SK-N-SH (cell line): ENCODE measurements around the gene CALN1. TPM values are rescaled to one million over a fixed set of nuclear protein-coding genes. Genes with fewer than 3 reads are reported as not detected.

Source experiments
- CTCF ChIA-PET: fragments of 300-600, 350-600 bp; formaldehyde crosslinking; extraction: SDS; loops from one replicate; lab custom pipeline; 2021; lab: Yijun Ruan, JAX
- POLR2A ChIA-PET: fragments of 350-600 bp; sonication (Branson Sonifier 250); formaldehyde crosslinking; extraction: SDS; loops from one replicate; lab custom pipeline; 2020; ENCODE audit warnings: antibody characterized with exemption, inconsistent platforms; lab: Yijun Ruan, JAX
- DNase-seq: peaks from one replicate; pipeline ENCODE4 v3.0.0; 2012
- H2AFZ ChIP-seq: fragments of 200-600 bp; sonication (generic); 2 replicates; pipeline ENCODE4 v1.8.1; 2016; ENCODE audit warnings: antibody characterized with exemption, mild to moderate bottlenecking, low read depth
- H3F3A ChIP-seq: fragments of 200-600 bp; sonication (generic); replicated peaks from 2 replicates; pipeline ENCODE3; 2016; ENCODE audit warnings: antibody characterized with exemption, mild to moderate bottlenecking; ENCODE audit not compliant: insufficient read depth
- H3K27ac ChIP-seq, 2 experiments: fragments of 200-500 bp in 1 of 2; fragments of 200-600 bp in 1 of 2; sonication (Bioruptor generic) in 1 of 2; sonication (generic), shearing (Covaris generic) in 1 of 2; 2 replicates each; pipeline versions ENCODE4 v1.5.1 to v1.6.1; 2014 to 2016; ENCODE audit warnings: low read depth in 2 of 2, inconsistent platforms in 1 of 2, low read length in 1 of 2, mild to moderate bottlenecking in 1 of 2, mixed read lengths in 1 of 2
- H3K27me3 ChIP-seq: fragments of 200-600 bp; sonication (generic), shearing (Covaris generic); 2 replicates; pipeline ENCODE4 v1.6.1; 2016; ENCODE audit warnings: mixed run types; ENCODE audit not compliant: insufficient read depth
- H3K36me3 ChIP-seq, 2 experiments: fragments of 200-500 bp in 1 of 2; fragments of 200-600 bp in 1 of 2; sonication (Bioruptor generic) in 1 of 2; sonication (generic) in 1 of 2; replicated peaks in 1 of 2; 2 replicates each; pipeline versions ENCODE3 to v1.5.1; 2014 to 2016; ENCODE audit warnings: low read length in 1 of 2, mild to moderate bottlenecking in 1 of 2; ENCODE audit not compliant: insufficient read depth in 2 of 2, control insufficient read depth in 1 of 2
- H3K4me1 ChIP-seq, 2 experiments: fragments of 200-500 bp in 1 of 2; fragments of 200-600 bp in 1 of 2; sonication (Bioruptor generic) in 1 of 2; sonication (generic), shearing (Covaris generic) in 1 of 2; 2 replicates each; pipeline versions ENCODE4 v1.5.1 to v1.6.1; 2014 to 2016; ENCODE audit warnings: low read depth in 1 of 2, low read length in 1 of 2, mixed run types in 1 of 2; ENCODE audit not compliant: insufficient read depth in 2 of 2, control insufficient read depth in 1 of 2
- H3K4me2 ChIP-seq: fragments of 200-600 bp; sonication (generic), shearing (Covaris generic); 2 replicates; pipeline ENCODE4 v1.6.1; 2017; ENCODE audit warnings: mixed run types
- H3K4me3 ChIP-seq, 2 experiments: fragments of 200-500 bp in 1 of 2; fragments of 200-600 bp in 1 of 2; sonication (Bioruptor generic) in 1 of 2; sonication (generic), shearing (Covaris generic) in 1 of 2; 2 replicates each; pipeline versions ENCODE4 v1.5.1 to v1.8.1; 2014 to 2016; ENCODE audit warnings: low read depth in 2 of 2, inconsistent platforms in 1 of 2, low read length in 1 of 2, mild to moderate bottlenecking in 1 of 2, mixed read lengths in 1 of 2, moderate library complexity in 1 of 2
- H3K79me2 ChIP-seq: fragments of 200-600 bp; sonication (generic); 2 replicates; pipeline ENCODE4 v1.8.1; 2017; ENCODE audit warnings: mild to moderate bottlenecking; ENCODE audit not compliant: insufficient read depth
- H3K9ac ChIP-seq: fragments of 200-600 bp; sonication (generic); 2 replicates; pipeline ENCODE4 v1.6.1; 2017; ENCODE audit warnings: mixed run types
- H3K9me2 ChIP-seq: fragments of 200-600 bp; sonication (generic); 2 replicates; pipeline ENCODE4 v1.6.1; 2017; ENCODE audit warnings: mixed run types
- H3K9me3 ChIP-seq: fragments of 200-600 bp; sonication (generic); 2 replicates; pipeline ENCODE4 v1.6.1; 2017; ENCODE audit warnings: mixed run types, mild to moderate bottlenecking, moderate library complexity
- H4K20me1 ChIP-seq: fragments of 200-600 bp; sonication (generic); 2 replicates; pipeline ENCODE4 v1.6.1; 2017; ENCODE audit warnings: mild to moderate bottlenecking, mixed run types; ENCODE audit not compliant: insufficient read depth
- CHD2 ChIP-seq: fragments of 150-350 bp; IDR thresholded peaks from 2 replicates; pipeline ENCODE4 v1.6.1; 2018; ENCODE audit warnings: low read length; ENCODE audit not compliant: partially characterized antibody
- CTCF ChIP-seq: fragments of 200-600 bp; sonication (generic); IDR thresholded peaks from 2 replicates; pipeline ENCODE4 v1.6.1; 2017; ENCODE audit warnings: antibody characterized with exemption, mild to moderate bottlenecking, moderate library complexity
- ELF1 ChIP-seq: IDR thresholded peaks from 2 replicates; pipeline ENCODE4 v1.4.0; 2012
- EP300 ChIP-seq, 2 experiments: IDR thresholded peaks; 2 replicates each; pipeline versions ENCODE4 v1.4.0 to v1.6.1; 2012; ENCODE audit warnings: borderline replicate concordance in 1 of 2, low read depth in 1 of 2, low read length in 1 of 2
- EZH2phosphoT487 ChIP-seq: fragments of 200-600 bp; sonication (generic); IDR thresholded peaks from 2 replicates; pipeline ENCODE4 v1.6.1; 2017; ENCODE audit warnings: low read depth, mixed run types, mild to moderate bottlenecking, antibody characterized with exemption, moderate library complexity, borderline replicate concordance
- FOSL2 ChIP-seq: IDR thresholded peaks from 2 replicates; pipeline ENCODE4 v1.4.0; 2012; ENCODE audit warnings: low read depth, mild to moderate bottlenecking, moderate library complexity, borderline replicate concordance
- FOXJ3 ChIP-seq: sonication (generic); formaldehyde crosslinking; IDR thresholded peaks from 2 replicates; pipeline ENCODE4 v1.5.1; 2020; ENCODE audit warnings: mild to moderate bottlenecking, missing genetic modification reagents
- FOXM1 ChIP-seq: IDR thresholded peaks from 2 replicates; pipeline ENCODE4 v1.4.0; 2012; ENCODE audit warnings: low read depth, mild to moderate bottlenecking
- GABPA ChIP-seq: IDR thresholded peaks from 2 replicates; pipeline ENCODE4 v1.4.0; 2012; ENCODE audit warnings: low read depth, mild to moderate bottlenecking
- GATA2 ChIP-seq: sonication (generic); formaldehyde crosslinking; IDR thresholded peaks from 2 replicates; pipeline ENCODE4 v1.5.0; 2020; ENCODE audit warnings: mild to moderate bottlenecking, missing genetic modification reagents
- IRF3 ChIP-seq: fragments of 150-350 bp; IDR thresholded peaks from 2 replicates; pipeline ENCODE4 v1.6.1; 2016; ENCODE audit warnings: mild to moderate bottlenecking, low read depth, low read length
- MEF2A ChIP-seq: IDR thresholded peaks from 2 replicates; pipeline ENCODE4 v1.4.0; 2012; ENCODE audit warnings: low read depth, borderline replicate concordance
- PBX3 ChIP-seq: IDR thresholded peaks from 2 replicates; pipeline ENCODE4; 2012
- POLR2AphosphoS5 ChIP-seq: IDR thresholded peaks from 2 replicates; pipeline ENCODE4 v1.6.1; 2012; ENCODE audit warnings: low read depth, low read length
- RAD21 ChIP-seq: IDR thresholded peaks from 2 replicates; pipeline ENCODE4 v1.6.1; 2012; ENCODE audit warnings: mild to moderate bottlenecking, low read length
- REST ChIP-seq: IDR thresholded peaks from 2 replicates; pipeline ENCODE4 v1.6.1; 2012; ENCODE audit warnings: mild to moderate bottlenecking, low read depth, low read length, moderate library complexity
- SIN3A ChIP-seq: IDR thresholded peaks from 2 replicates; pipeline ENCODE4 v1.6.1; 2012; ENCODE audit warnings: low read depth, mild to moderate bottlenecking, low read length, moderate library complexity, borderline replicate concordance
- SMC3 ChIP-seq: IDR thresholded peaks from 2 replicates; pipeline ENCODE4 v1.6.1; 2012; ENCODE audit warnings: low read depth, low read length, improper control_type of control experiment
- TCF12 ChIP-seq: IDR thresholded peaks from 2 replicates; pipeline ENCODE4 v1.4.0; 2012
- TEAD4 ChIP-seq: IDR thresholded peaks from 2 replicates; pipeline ENCODE4 v1.4.0; 2012; ENCODE audit warnings: mild to moderate bottlenecking, borderline replicate concordance; ENCODE audit not compliant: insufficient read depth
- USF1 ChIP-seq: IDR thresholded peaks from 2 replicates; pipeline ENCODE4 v1.4.0; 2012; ENCODE audit warnings: low read depth, borderline replicate concordance
- WGBS: methylation state at CpG from one replicate; pipeline ENCODE4 v1.1.6; 2017; ENCODE audit warnings: low lambda C conversion rate; 5-methylcytosine and 5-hydroxymethylcytosine counted together
- polyA plus RNA-seq, 3 experiments: library from polyadenylated mRNA; depleted of rRNA; stranded (reverse); fragments of >200 nt; gene quantifications; 2 replicates each; pipeline ENCODE4 v1.2.3, GENCODE V29; 2012

The CALN1 gene
- polyA plus RNA-seq, 1 of the 3 experiments (the other 2 are of a cell fraction), result not detected

GRCh38 chr7:71935674-71936073, 476.5 kb downstream of the CALN1 start:
- WGBS, result 33% methylated on average over 5 of the region's 5 CpGs
- H3K4me2 ChIP-seq, result no peak overlapping the region
- no peaks in the 10 kb centered on the region for H3K79me2 ChIP-seq
- CTCF ChIA-PET, result interaction anchor here (1.1 to 1.2 kb wide), 2 partner anchors 17 to 559 kb away, joined by 3 to 4 read pairs; no protein-coding TSS in a partner anchor
- no peaks in the 10 kb centered on the region for H3F3A ChIP-seq
- no peak overlapping the region for H3K9ac ChIP-seq
- no peaks in the 10 kb centered on the region for H4K20me1 ChIP-seq
- POLR2A ChIA-PET, result no interaction called here
- DNase-seq, result no peak
- H2AFZ ChIP-seq, result no peak overlapping the region
- H3K9me2 ChIP-seq, result no peaks in the 10 kb centered on the region
- no peaks in the 10 kb centered on the region for H3K27me3 ChIP-seq
- no peak overlapping the region for H3K27ac ChIP-seq
- no peaks in the 10 kb centered on the region for H3K4me1 ChIP-seq
- no peak for TF ChIP-seq CHD2
- no peak for TF ChIP-seq FOXJ3 (CRISPR knock-in tag)
- no peak for TF ChIP-seq TCF12
- no peak for TF ChIP-seq EP300 (IDR thresholded peaks at IDR 0.05; ENCODE audit: borderline replicate concordance in 1 of 2, low read depth in 1 of 2, low read length in 1 of 2)
- TF ChIP-seq USF1, result no peak
- no peak for TF ChIP-seq SMC3
- TF ChIP-seq ELF1, result no peak
- TF ChIP-seq GATA2, result no peak
- no peak for TF ChIP-seq EZH2phosphoT487
- TF ChIP-seq RAD21, result no peak
- no peak for TF ChIP-seq FOXM1
- TF ChIP-seq SIN3A, result no peak
- TF ChIP-seq FOSL2, result no peak
- H3K4me3 ChIP-seq, result no peak overlapping the region
- no peaks in the 10 kb centered on the region for H3K36me3 ChIP-seq
- H3K9me3 ChIP-seq, result no peaks in the 10 kb centered on the region

- no peaks in the 10 kb centered on the region for H4K20me1 ChIP-seq
- no peak overlapping the region for H3K27ac ChIP-seq
- no peaks in the 10 kb centered on the region for H3K9me3 ChIP-seq
- H3K9ac ChIP-seq, result no peak overlapping the region
- H3K4me2 ChIP-seq, result no peak overlapping the region
- CTCF ChIA-PET, result interaction anchor here (1.0 kb wide), 1 partner anchor 34 kb away, joined by 3 read pairs; no protein-coding TSS in a partner anchor
- H3K9me2 ChIP-seq, result no peaks in the 10 kb centered on the region
- 34% methylated on average over 7 of the region's 7 CpGs for WGBS
- no peak overlapping the region for H2AFZ ChIP-seq
- no peak overlapping the region for H3K4me3 ChIP-seq
- no peaks in the 10 kb centered on the region for H3F3A ChIP-seq
- POLR2A ChIA-PET, result no interaction called here
- H3K4me1 ChIP-seq, result no peaks in the 10 kb centered on the region
- no peaks in the 10 kb centered on the region for H3K27me3 ChIP-seq
- H3K79me2 ChIP-seq, result no peaks in the 10 kb centered on the region
- no peaks in the 10 kb centered on the region for H3K36me3 ChIP-seq
- DNase-seq, result no peak
- TF ChIP-seq PBX3, result no peak
- no peak for TF ChIP-seq FOXJ3 (CRISPR knock-in tag)
- no peak for TF ChIP-seq IRF3
- no peak for TF ChIP-seq GATA2
- TF ChIP-seq TEAD4, result no peak
- no peak for TF ChIP-seq REST
- TF ChIP-seq EP300 (IDR thresholded peaks at IDR 0.05; ENCODE audit: borderline replicate concordance in 1 of 2, low read depth in 1 of 2, low read length in 1 of 2), result no peak
- TF ChIP-seq CTCF, result no peak
- no peak for TF ChIP-seq MEF2A
- no peak for TF ChIP-seq GABPA
- TF ChIP-seq POLR2AphosphoS5, result no peak
- no peak for TF ChIP-seq ELF1
Observed at GRCh38 chr7:71933426-71933825, 478.7 kb downstream of the CALN1 start.
